IPS-NIHi11 (cell line): ENCODE data around the gene TMED1.

Source experiments
- DNase-seq: peaks from one replicate; pipeline ENCODE4 v3.0.0; 2012; ENCODE audit warnings: mixed read lengths, low spot score

Gene TMED1

GRCh38 chr19:10831987-10832938 lies 3.7 kb downstream of the TMED1 start:
- DNase-seq: no peak

- no peak for DNase-seq
Observed at GRCh38 chr19:10830931-10831779, 4.9 kb downstream of the TMED1 start.

GRCh38 chr19:10830370-10830769 lies 5.6 kb downstream of the TMED1 start:
- DNase-seq: no peak

- DNase-seq: no peak
Observed at GRCh38 chr19:10829967-10830366, 6.0 kb downstream of the TMED1 start.

GRCh38 chr19:10828981-10829821 lies 6.8 kb downstream of the TMED1 start:
- DNase-seq: no peak

GRCh38 chr19:10826846-10827245 lies 9.2 kb downstream of the TMED1 start:
- DNase-seq: no peak

GRCh38 chr19:10826231-10826630 lies 9.8 kb downstream of the TMED1 start:
- DNase-seq: no peak

GRCh38 chr19:10823690-10824089 lies 12.3 kb downstream of the TMED1 start:
- DNase-seq: no peak

GRCh38 chr19:10820173-10820572 lies 15.8 kb downstream of the TMED1 start:
- DNase-seq: peak; percentile 56

GRCh38 chr19:10819124-10820060 lies 16.6 kb downstream of the TMED1 start:
- no peak for DNase-seq

- DNase-seq: no peak
Observed at GRCh38 chr19:10818301-10819123, 17.5 kb downstream of the TMED1 start.

- no peak for DNase-seq
Observed at GRCh38 chr19:10817291-10818038, 18.5 kb downstream of the TMED1 start.

- no peak for DNase-seq
Observed at GRCh38 chr19:10816691-10817090, 19.3 kb downstream of the TMED1 start.

GRCh38 chr19:10815969-10816644 lies 19.9 kb downstream of the TMED1 start:
- no peak for DNase-seq

GRCh38 chr19:10815007-10815536 lies 20.9 kb downstream of the TMED1 start:
- no peak for DNase-seq

- no peak for DNase-seq
Observed at GRCh38 chr19:10812902-10813404, 23.1 kb downstream of the TMED1 start.

- DNase-seq: no peak
Observed at GRCh38 chr19:10812196-10812595, 23.8 kb downstream of the TMED1 start.
